IMR-90 (cell line): Measurements from ENCODE around the gene DLX3. TPM values are rescaled to one million over a fixed set of nuclear protein-coding genes. Genes with fewer than 3 reads are reported as not detected.

Experiments used
- ATAC-seq: fragments of 200-7000 bp; cut with Tn5 transposase; 2 replicates; pipeline ENCODE4 v1.9.1; 2020; ENCODE audit warnings: low read depth, mild to moderate bottlenecking, moderate library complexity
- BruUV-seq: library from RNA; stranded (reverse); fragments of 400-500 nt; replicated peaks from 2 replicates; lab custom pipeline; 2021; lab: Mats Ljungman, UMichigan
- CTCF ChIA-PET: fragments of 300-600 bp; formaldehyde crosslinking; extraction: SDS; loops from one replicate; lab custom pipeline; 2021; ENCODE audit warnings: antibody characterized with exemption; lab: Yijun Ruan, JAX
- POLR2A ChIA-PET: fragments of 300-600 bp; sonication (Branson Sonifier 250); formaldehyde crosslinking; loops from one replicate; lab custom pipeline; 2022; ENCODE audit warnings: antibody characterized with exemption; ENCODE audit not compliant: unreplicated experiment; lab: Charles Lee
- DNase-seq: peaks from one replicate; pipeline ENCODE4 v3.0.0; 2013
- H2AFZ ChIP-seq: replicated peaks from 2 replicates; pipeline ENCODE3; 2013; ENCODE audit warnings: low read length, mild to moderate bottlenecking; ENCODE audit not compliant: poor library complexity
- H2AK5ac ChIP-seq: 2 replicates; pipeline ENCODE4 v1.6.1; 2013; ENCODE audit warnings: low read depth, low read length, inconsistent platforms
- H2AK9ac ChIP-seq: replicated peaks from 2 replicates; pipeline ENCODE3; 2013; ENCODE audit warnings: mild to moderate bottlenecking, low read depth, low read length, moderate library complexity; ENCODE audit not compliant: poor library complexity
- H2BK120ac ChIP-seq: 2 replicates; pipeline ENCODE4 v1.6.1; 2013; ENCODE audit warnings: low read depth, low read length, inconsistent platforms
- H2BK15ac ChIP-seq: 3 replicates; pipeline ENCODE4 v1.6.1; 2013; ENCODE audit warnings: low read depth, low read length, inconsistent platforms
- H2BK20ac ChIP-seq: 2 replicates; pipeline ENCODE4 v1.6.1; 2013; ENCODE audit warnings: low read depth, mild to moderate bottlenecking, inconsistent platforms, low read length, moderate library complexity
- H2BK5ac ChIP-seq: 2 replicates; pipeline ENCODE4 v1.6.1; 2013; ENCODE audit warnings: mild to moderate bottlenecking, low read depth, low read length, inconsistent platforms; ENCODE audit not compliant: poor library complexity, severe bottlenecking
- H3K14ac ChIP-seq: replicated peaks from 2 replicates; pipeline ENCODE4 v1.6.1; 2013; ENCODE audit warnings: low read depth, low read length, inconsistent platforms
- H3K18ac ChIP-seq: 2 replicates; pipeline ENCODE4 v1.6.1; 2013; ENCODE audit warnings: low read depth, low read length, control low read depth
- H3K23ac ChIP-seq: 2 replicates; pipeline ENCODE4 v1.6.1; 2013; ENCODE audit warnings: low read depth, low read length, inconsistent platforms
- H3K27ac ChIP-seq: 2 replicates; pipeline ENCODE4 v1.5.1; 2013; ENCODE audit warnings: mild to moderate bottlenecking, control low read depth, low read length; ENCODE audit not compliant: insufficient read depth
- H3K27me3 ChIP-seq: 2 replicates; pipeline ENCODE4 v1.6.1; 2013; ENCODE audit warnings: low read length; ENCODE audit not compliant: control insufficient read depth, insufficient read depth
- H3K36me3 ChIP-seq: 2 replicates; pipeline ENCODE4 v1.6.1; 2013; ENCODE audit warnings: low read length, mixed read lengths; ENCODE audit not compliant: control insufficient read depth, insufficient read depth
- H3K4ac ChIP-seq: 2 replicates; pipeline ENCODE4 v1.6.1; 2013; ENCODE audit warnings: low read depth, low read length, inconsistent platforms
- H3K4me1 ChIP-seq: 2 replicates; pipeline ENCODE4 v1.6.1; 2013; ENCODE audit warnings: low read length, mixed read lengths; ENCODE audit not compliant: control insufficient read depth, insufficient read depth
- H3K4me2 ChIP-seq: 2 replicates; pipeline ENCODE4 v1.6.1; 2013; ENCODE audit warnings: low read depth, mild to moderate bottlenecking, control low read depth, low read length, moderate library complexity
- H3K4me3 ChIP-seq: 2 replicates; pipeline ENCODE4 v1.5.1; 2013; ENCODE audit warnings: low read depth, mild to moderate bottlenecking, control low read depth, low read length, moderate library complexity; ENCODE audit not compliant: insufficient read depth
- H3K56ac ChIP-seq: 2 replicates; pipeline ENCODE4 v1.6.1; 2013; ENCODE audit warnings: low read length, inconsistent platforms; ENCODE audit not compliant: insufficient read depth; ENCODE audit errors: extremely low read depth
- H3K79me1 ChIP-seq, 2 experiments: 2 replicates each; pipeline ENCODE4 v1.6.1; 2013; ENCODE audit warnings: low read length in 2 of 2, inconsistent platforms in 1 of 2, low read depth in 1 of 2
- H3K9ac ChIP-seq: 2 replicates; pipeline ENCODE4 v1.6.1; 2013; ENCODE audit warnings: low read depth, low read length, control low read depth
- H3K9me1 ChIP-seq: 2 replicates; pipeline ENCODE4 v1.6.1; 2013; ENCODE audit warnings: low read length, inconsistent platforms; ENCODE audit not compliant: insufficient read depth
- H3K9me3 ChIP-seq: 2 replicates; pipeline ENCODE4 v1.6.1; 2013; ENCODE audit warnings: low read length; ENCODE audit not compliant: control insufficient read depth, insufficient read depth
- H4K20me1 ChIP-seq: 2 replicates; pipeline ENCODE4 v1.6.1; 2013; ENCODE audit warnings: low read length, inconsistent platforms; ENCODE audit not compliant: insufficient read depth
- H4K5ac ChIP-seq: 2 replicates; pipeline ENCODE4 v1.6.1; 2013; ENCODE audit warnings: mild to moderate bottlenecking, low read depth, low read length, control low read depth
- H4K8ac ChIP-seq, 2 experiments: 2 replicates each; pipeline ENCODE4 v1.6.1; 2013; ENCODE audit warnings: low read depth in 2 of 2, low read length in 2 of 2, control low read depth in 1 of 2, inconsistent platforms in 1 of 2
- H4K91ac ChIP-seq: 2 replicates; pipeline ENCODE4 v1.6.1; 2013; ENCODE audit warnings: low read depth, low read length, inconsistent platforms; ENCODE audit not compliant: insufficient read depth
- BHLHE40 ChIP-seq: fragments of 150-350 bp; IDR thresholded peaks from 2 replicates; pipeline ENCODE4 v1.6.1; 2016; ENCODE audit warnings: mild to moderate bottlenecking, low read depth, low read length
- CEBPB ChIP-seq: IDR thresholded peaks from 2 replicates; pipeline ENCODE4 v1.6.1; 2012; ENCODE audit warnings: low read depth, low read length, improper control_type of control experiment
- ELK1 ChIP-seq: fragments of 150-350 bp; IDR thresholded peaks from 2 replicates; pipeline ENCODE4 v1.6.1; 2016; ENCODE audit warnings: low read depth, mild to moderate bottlenecking, low read length, moderate library complexity, borderline replicate concordance
- FOS ChIP-seq: fragments of 150-350 bp; IDR thresholded peaks from 2 replicates; pipeline ENCODE4 v1.6.1; 2016; ENCODE audit warnings: low read depth, low read length
- MAFK ChIP-seq: IDR thresholded peaks from 2 replicates; pipeline ENCODE4 v1.6.1; 2012; ENCODE audit warnings: low read depth, low read length, improper control_type of control experiment
- MAZ ChIP-seq: IDR thresholded peaks from 2 replicates; pipeline ENCODE4 v1.6.1; 2012; ENCODE audit warnings: low read depth, mild to moderate bottlenecking, low read length, improper control_type of control experiment, moderate library complexity, borderline replicate concordance
- MXI1 ChIP-seq: IDR thresholded peaks from 2 replicates; pipeline ENCODE4 v1.6.1; 2012; ENCODE audit warnings: low read depth, mild to moderate bottlenecking, low read length, moderate library complexity, borderline replicate concordance
- RAD21 ChIP-seq: IDR thresholded peaks from 2 replicates; pipeline ENCODE4 v1.6.1; 2012; ENCODE audit warnings: low read length, improper control_type of control experiment
- RCOR1 ChIP-seq: IDR thresholded peaks from 2 replicates; pipeline ENCODE4 v1.6.1; 2012; ENCODE audit warnings: mild to moderate bottlenecking, low read length, improper control_type of control experiment; ENCODE audit not compliant: insufficient replicate concordance
- RFX5 ChIP-seq: IDR thresholded peaks from 2 replicates; pipeline ENCODE4 v1.8.0; 2012; ENCODE audit warnings: low read depth, mild to moderate bottlenecking, low read length, moderate library complexity
- SMC3 ChIP-seq: fragments of 150-350 bp; IDR thresholded peaks from 2 replicates; pipeline ENCODE4 v1.6.1; 2016; ENCODE audit warnings: low read depth, mild to moderate bottlenecking, antibody characterized with exemption, low read length, moderate library complexity
- USF2 ChIP-seq: fragments of 150-350 bp; IDR thresholded peaks from 2 replicates; pipeline ENCODE4 v1.6.1; 2017; ENCODE audit warnings: mild to moderate bottlenecking, antibody characterized with exemption, low read length, low read depth
- WGBS, 2 experiments: methylation state at CpG; one replicate each; pipeline versions ENCODE4 v1.1.5 to v1.1.7; 2013; ENCODE audit warnings: missing lambda C conversion rate in 2 of 2; ENCODE audit not compliant: insufficient read length in 1 of 2; ENCODE audit errors: extremely low coverage in 2 of 2; 5-methylcytosine and 5-hydroxymethylcytosine counted together
- dilution Hi-C: fragments of 300-500 bp; cut with HindIII; formaldehyde crosslinking; loops from one replicate; pipeline ENCODE4 v1.14.3; 2018; ENCODE audit warnings: low sequenced_read_pairs; ENCODE audit not compliant: unreplicated experiment
- in situ Hi-C: fragments of 300-500 bp; cut with MboI; formaldehyde crosslinking; loops from 3 replicates; pipeline ENCODE4 v1.14.3; 2019; ENCODE audit warnings: low sequenced_read_pairs, inconsistent platforms, mixed read lengths
- intact Hi-C: fragments of 100-400 bp; cut with micrococcal nuclease; formaldehyde crosslinking; loops from 2 replicates; pipeline ENCODE4 v1.10.0; 2022
- polyA plus RNA-seq, 3 experiments: library from polyadenylated mRNA; depleted of rRNA; stranded (reverse); fragments of >200 nt; gene quantifications; 2 replicates each; pipeline ENCODE4 v1.2.3, GENCODE V29; 2012; ENCODE audit warnings: low replicate concordance in 1 of 3
- total RNA-seq: library from RNA; depleted of rRNA; stranded (reverse); fragments of >200 nt; gene quantifications from 2 replicates; pipeline ENCODE4 v1.2.3, GENCODE V29; 2012

DLX3 gene
- total and polyA plus RNA-seq, 2 of the 4 experiments (the other 2 are of a cell fraction), result not detected

- H3K56ac ChIP-seq, result no peak overlapping the region
- no peak overlapping the region for H2BK120ac ChIP-seq
- no peaks in the 10 kb centered on the region for H4K20me1 ChIP-seq
- CTCF ChIA-PET, result interaction anchor here (1.0 kb wide), 1 partner anchor 34 kb away, joined by 3 read pairs; no protein-coding TSS in a partner anchor
- H3K9me3 ChIP-seq, result peaks cover 3% of the 10 kb centered on the region; the same call in 1 of the 2 replicates
- no peaks in the 10 kb centered on the region for H3K4me1 ChIP-seq
- no peak overlapping the region for H3K23ac ChIP-seq
- no peak overlapping the region for H2AFZ ChIP-seq
- H2BK20ac ChIP-seq, result no peak overlapping the region
- no peak overlapping the region for H2AK5ac ChIP-seq
- peaks cover 86% of the 10 kb centered on the region for H3K27me3 ChIP-seq
- no peak overlapping the region for H3K18ac ChIP-seq
- no peak for DNase-seq
- H3K36me3 ChIP-seq, result no peaks in the 10 kb centered on the region
- no peak overlapping the region for H3K14ac ChIP-seq
- H3K4ac ChIP-seq, result no peak overlapping the region
- no peak overlapping the region for H3K4me3 ChIP-seq
- ATAC-seq, result no peak
- H4K5ac ChIP-seq, result no peak overlapping the region
- no peak overlapping the region for H4K91ac ChIP-seq
- H3K9me1 ChIP-seq, result no peaks in the 10 kb centered on the region
- H2BK15ac ChIP-seq, result no peak overlapping the region
- no peak overlapping the region for H3K27ac ChIP-seq
- no peak overlapping the region for H2AK9ac ChIP-seq
- no peak for TF ChIP-seq MXI1
- TF ChIP-seq SMC3, result no peak
- no peak for TF ChIP-seq USF2
- no peak for TF ChIP-seq MAZ
- TF ChIP-seq RAD21, result no peak
- TF ChIP-seq FOS, result no peak
- no peak for TF ChIP-seq MAFK
- no peak for TF ChIP-seq BHLHE40
- no peak for TF ChIP-seq CEBPB
- TF ChIP-seq RCOR1, result no peak
- no peak for TF ChIP-seq RFX5
- no peak for TF ChIP-seq ELK1
- no peak overlapping the region for H3K9ac ChIP-seq
- dilution Hi-C loops (no loop called here), intact Hi-C loops (no loop called here), in situ Hi-C loops (no loop called here)
- no TSS peak for BruUV-seq
- H4K8ac ChIP-seq, result no peak overlapping the region
- no peaks in the 10 kb centered on the region for H3K79me1 ChIP-seq
- H2BK5ac ChIP-seq, result no peak overlapping the region
- 60% methylated on average over 1 of the region's 6 CpGs; no CpG with 5 or more reads in 1 of the 2 experiments for WGBS, 2 experiments
- H3K4me2 ChIP-seq, result no peak overlapping the region
- POLR2A ChIA-PET, result no interaction called here
Observed at GRCh38 chr17:49986396-49987289, 8.4 kb downstream of the DLX3 start.
